Activated naive CD4-positive, alpha-beta T cell treated with anti-CD3 and anti-CD28 coated beads, Interleukin-2, amount 50 U/mL, for 24 hours (primary cell): ENCODE data around the gene TM4SF4.

Experiments
- H3K27ac Mint-ChIP-seq: one replicate; pipeline ENCODE4 v1.8.0; 2021; ENCODE audit warnings: mild to moderate bottlenecking, mixed read lengths
- H3K27me3 Mint-ChIP-seq: one replicate; pipeline ENCODE4 v1.8.0; 2021; ENCODE audit warnings: mixed read lengths
- H3K36me3 Mint-ChIP-seq: one replicate; pipeline ENCODE4 v1.8.0; 2021; ENCODE audit warnings: mixed read lengths
- H3K4me1 Mint-ChIP-seq: one replicate; pipeline ENCODE4 v1.8.0; 2021; ENCODE audit warnings: mixed read lengths
- H3K4me3 Mint-ChIP-seq: one replicate; pipeline ENCODE4 v1.8.0; 2021; ENCODE audit warnings: mild to moderate bottlenecking, mixed read lengths
- H3K9me3 Mint-ChIP-seq: one replicate; pipeline ENCODE4 v1.8.0; 2021; ENCODE audit warnings: mixed read lengths

TM4SF4 gene

DNA sequence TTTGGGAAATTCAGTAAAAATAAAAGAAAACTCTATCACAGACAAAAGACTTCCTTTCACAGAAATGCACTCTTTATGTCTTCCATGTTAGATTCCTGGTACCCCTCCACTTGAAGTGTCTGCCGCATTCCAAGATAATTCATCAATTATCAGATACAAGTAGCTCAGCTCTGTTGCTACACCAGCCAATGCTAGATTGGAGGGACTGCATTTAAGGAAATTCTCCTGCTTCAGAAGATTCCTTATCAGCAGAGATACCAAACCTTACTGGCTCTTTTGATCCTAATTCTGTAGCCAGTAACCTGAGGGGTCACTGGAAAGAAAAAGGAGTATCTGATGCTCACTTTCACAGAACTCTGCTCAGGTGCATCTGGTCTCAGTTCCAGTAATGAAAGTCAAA lies 63.9 kb downstream of the TM4SF4 start:
- no peaks in the 10 kb centered on the region for H3K36me3 Mint-ChIP-seq
- H3K27me3 Mint-ChIP-seq = no peaks in the 10 kb centered on the region
- H3K4me1 Mint-ChIP-seq = no peaks in the 10 kb centered on the region
- H3K9me3 Mint-ChIP-seq = no peaks in the 10 kb centered on the region
- no peak overlapping the region for H3K4me3 Mint-ChIP-seq
- H3K27ac Mint-ChIP-seq = no peak overlapping the region

DNA sequence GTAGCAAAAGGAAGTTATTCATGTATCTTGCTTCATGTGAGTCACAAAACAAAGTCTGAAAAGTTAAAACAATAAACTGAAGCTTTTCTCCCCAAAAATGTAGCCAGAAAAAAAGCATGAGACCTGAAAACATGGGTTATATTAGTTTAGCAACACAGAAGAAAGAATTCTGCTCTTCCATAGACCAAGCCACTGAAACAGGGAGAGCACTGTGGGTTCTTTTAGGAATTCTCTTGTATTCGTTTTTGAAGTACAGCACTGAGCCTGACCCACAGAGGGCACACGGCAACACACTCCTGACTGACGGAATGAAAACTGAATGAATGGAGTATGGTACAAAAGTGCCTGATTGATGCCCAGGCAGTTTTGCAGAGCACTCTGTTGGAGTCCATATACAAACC lies 66.6 kb downstream of the TM4SF4 start:
- Mint-ChIP-seq H3K27me3 (no peaks in the 10 kb centered on the region), H3K36me3 (no peaks in the 10 kb centered on the region), H3K9me3 (no peaks in the 10 kb centered on the region), H3K27ac (no peak overlapping the region), H3K4me1 (no peaks in the 10 kb centered on the region), H3K4me3 (no peak overlapping the region)

DNA sequence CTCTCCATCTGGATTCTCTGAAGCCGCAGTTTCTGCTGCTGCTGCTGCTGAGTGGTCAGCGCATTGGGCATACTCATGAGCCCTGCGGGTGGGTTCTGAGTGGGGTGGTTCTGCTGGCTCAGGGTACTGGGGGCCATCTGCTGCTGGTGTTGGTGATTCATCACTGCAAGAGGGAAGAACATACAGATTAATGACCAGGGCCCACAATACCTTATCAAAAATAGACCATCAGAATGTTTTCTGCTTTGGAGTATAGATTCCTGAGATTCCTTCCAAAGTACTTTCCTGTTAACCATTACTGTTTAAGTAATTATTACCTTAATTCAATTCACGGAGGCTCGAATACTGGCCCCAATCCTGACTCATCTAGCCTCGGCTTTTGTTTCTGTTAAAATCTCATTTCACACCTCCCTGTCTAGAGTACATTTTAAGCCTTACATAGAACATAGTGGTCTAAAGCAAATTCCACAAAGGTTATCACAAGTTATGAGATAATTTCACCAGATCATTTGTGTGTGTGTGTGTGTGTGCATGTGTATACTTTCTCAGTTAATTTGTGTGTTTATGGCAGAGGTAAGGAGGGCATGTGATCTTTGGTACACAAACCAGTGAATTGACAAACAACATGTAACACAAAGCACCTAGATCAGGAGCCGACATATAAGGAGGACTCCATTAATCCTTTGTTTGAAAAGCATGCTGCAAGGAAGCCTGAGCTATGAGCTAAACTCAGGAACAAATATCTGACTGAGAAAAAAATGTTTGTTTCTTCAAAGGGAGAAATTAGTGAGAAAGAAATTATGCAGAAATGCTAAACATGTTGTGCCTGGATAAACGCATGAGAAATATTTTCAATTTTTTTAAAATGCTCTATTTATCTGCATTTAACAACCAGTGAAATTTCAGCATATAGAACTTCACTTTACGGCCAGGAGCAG lies 68.1 kb downstream of the TM4SF4 start:
- no peak overlapping the region for H3K27ac Mint-ChIP-seq
- no peaks in the 10 kb centered on the region for H3K4me1 Mint-ChIP-seq
- peaks cover 3% of the 10 kb centered on the region for H3K27me3 Mint-ChIP-seq
- no peaks in the 10 kb centered on the region for H3K9me3 Mint-ChIP-seq
- H3K36me3 Mint-ChIP-seq = no peaks in the 10 kb centered on the region
- no peak overlapping the region for H3K4me3 Mint-ChIP-seq

DNA sequence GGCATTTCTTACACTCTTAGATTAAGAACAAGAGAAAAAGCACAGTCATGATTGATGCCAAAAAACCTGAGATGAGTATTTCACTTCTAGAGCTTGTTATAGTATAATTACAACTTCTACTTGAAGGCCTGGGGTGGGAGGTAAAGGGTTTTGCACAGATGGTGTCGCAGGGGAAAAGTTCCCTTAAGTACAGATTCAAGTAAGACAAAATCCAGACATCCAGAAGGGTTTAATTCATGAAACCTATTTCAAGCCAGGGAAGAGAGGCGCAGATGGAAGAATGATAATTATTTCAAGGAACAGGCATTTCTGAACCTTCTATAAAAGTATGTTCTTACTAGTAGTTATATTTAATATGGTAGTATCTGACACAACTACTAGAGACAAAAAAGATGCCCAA lies 70.6 kb downstream of the TM4SF4 start:
- H3K27ac Mint-ChIP-seq = no peak overlapping the region
- H3K4me3 Mint-ChIP-seq = no peak overlapping the region
- H3K36me3 Mint-ChIP-seq = no peaks in the 10 kb centered on the region
- H3K4me1 Mint-ChIP-seq = no peaks in the 10 kb centered on the region
- H3K9me3 Mint-ChIP-seq = no peaks in the 10 kb centered on the region
- H3K27me3 Mint-ChIP-seq = peaks cover 8% of the 10 kb centered on the region

DNA sequence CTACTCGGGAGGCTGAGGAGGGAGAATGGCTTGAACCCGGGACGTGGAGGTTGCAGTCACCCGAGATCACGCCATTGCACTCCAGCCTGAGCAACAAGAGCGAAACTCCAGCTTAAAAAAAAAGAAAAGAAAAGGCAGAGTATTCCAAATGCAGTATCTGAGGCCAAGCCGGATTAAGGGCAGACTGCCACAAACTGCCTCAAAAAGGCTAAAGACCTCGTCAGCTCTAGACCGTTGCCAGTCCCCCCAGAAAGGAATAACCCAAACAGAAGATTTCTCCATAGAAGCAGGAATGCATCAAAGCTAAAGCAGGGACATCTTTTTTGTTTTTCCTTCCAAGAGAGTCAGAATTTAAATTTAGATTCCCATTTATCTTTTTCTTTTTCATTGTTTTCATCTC lies 72.9 kb downstream of the TM4SF4 start:
- Mint-ChIP-seq H3K27ac (no peak overlapping the region), H3K27me3 (peaks cover 8% of the 10 kb centered on the region)

DNA sequence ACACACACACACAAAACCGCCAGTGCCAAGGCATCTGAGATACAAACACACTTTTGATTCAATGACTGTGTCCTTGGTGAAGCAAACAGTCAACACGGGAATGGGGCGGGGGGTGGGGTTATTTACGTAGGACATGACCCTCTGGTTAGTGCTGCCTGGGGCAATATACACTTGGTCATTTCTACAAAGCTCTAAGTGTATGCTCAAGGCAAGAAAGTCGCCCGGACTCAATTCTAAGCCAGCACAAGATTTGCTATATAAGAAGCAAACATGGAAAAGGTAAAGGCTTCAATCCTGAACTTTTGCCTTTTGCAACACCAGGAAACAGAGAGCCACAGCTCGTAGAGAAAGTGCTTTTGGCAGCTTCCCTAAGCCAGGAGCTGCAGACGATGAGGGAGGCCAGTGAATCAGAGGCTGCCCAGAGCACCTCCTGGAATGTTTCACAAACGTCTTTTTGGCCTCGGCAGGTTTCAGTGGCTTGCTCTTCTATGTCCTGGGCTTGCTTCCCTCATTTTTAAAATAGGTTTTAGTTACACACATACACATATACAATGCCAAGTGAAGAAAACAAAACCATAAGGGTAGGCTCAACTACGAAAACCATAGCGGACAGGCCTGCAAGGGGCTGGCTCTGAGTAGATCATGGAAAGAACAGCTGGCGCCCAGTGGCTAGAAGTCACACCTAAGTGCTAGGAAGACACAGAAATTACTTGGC lies 73.6 kb downstream of the TM4SF4 start:
- no peak overlapping the region for H3K27ac Mint-ChIP-seq
- peaks cover 8% of the 10 kb centered on the region for H3K27me3 Mint-ChIP-seq
- no peaks in the 10 kb centered on the region for H3K36me3 Mint-ChIP-seq
- no peak overlapping the region for H3K4me3 Mint-ChIP-seq
- no peaks in the 10 kb centered on the region for H3K9me3 Mint-ChIP-seq
- no peaks in the 10 kb centered on the region for H3K4me1 Mint-ChIP-seq

More for the DNA sequence above, 72.9 kb downstream of the TM4SF4 start:
- H3K36me3 Mint-ChIP-seq = no peaks in the 10 kb centered on the region
- H3K4me3 Mint-ChIP-seq = no peak overlapping the region
- H3K9me3 Mint-ChIP-seq = no peaks in the 10 kb centered on the region
- no peaks in the 10 kb centered on the region for H3K4me1 Mint-ChIP-seq

DNA sequence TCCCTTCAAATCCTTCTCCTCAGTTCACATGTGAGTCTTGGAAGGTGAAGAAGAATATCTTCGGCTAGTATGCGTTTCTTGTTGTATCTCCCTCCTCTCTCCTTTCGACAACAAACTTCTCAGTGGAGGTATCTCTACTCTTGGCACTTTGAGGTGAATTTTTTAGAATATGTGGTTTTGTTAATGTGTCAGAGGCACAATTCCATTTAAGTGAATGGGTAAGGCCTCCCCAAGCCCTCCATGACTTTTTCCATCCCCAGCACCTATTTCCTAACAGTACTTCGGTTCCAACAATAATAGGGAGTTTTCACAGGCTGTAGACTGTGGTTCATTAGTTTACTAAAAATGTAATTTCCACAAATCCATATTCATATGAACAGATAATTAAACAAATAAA lies 74.2 kb downstream of the TM4SF4 start:
- no peak overlapping the region for H3K27ac Mint-ChIP-seq
- H3K36me3 Mint-ChIP-seq = no peaks in the 10 kb centered on the region
- H3K9me3 Mint-ChIP-seq = no peaks in the 10 kb centered on the region
- H3K4me1 Mint-ChIP-seq = no peaks in the 10 kb centered on the region
- H3K4me3 Mint-ChIP-seq = no peak overlapping the region
- H3K27me3 Mint-ChIP-seq = peaks cover 8% of the 10 kb centered on the region

DNA sequence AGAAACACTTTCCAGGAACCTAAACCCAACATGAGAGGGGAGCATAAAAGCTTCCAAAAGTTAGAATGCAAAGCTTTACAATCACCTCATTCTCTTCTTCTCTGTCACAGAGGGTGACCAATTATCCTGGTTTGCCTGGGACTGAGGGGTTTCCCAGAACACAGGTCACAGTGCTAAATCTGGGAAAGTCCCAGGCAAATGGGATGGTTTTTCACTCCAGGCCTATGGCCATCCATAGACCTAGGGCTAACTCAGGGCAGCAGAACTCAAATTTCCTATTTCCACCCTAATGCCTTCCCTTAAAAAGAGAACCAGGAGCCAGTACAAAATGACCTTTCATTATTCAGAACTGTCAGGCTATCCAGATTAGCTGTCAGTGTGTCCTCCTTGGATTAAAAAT lies 77.0 kb downstream of the TM4SF4 start:
- no peak overlapping the region for H3K27ac Mint-ChIP-seq
- H3K36me3 Mint-ChIP-seq = no peaks in the 10 kb centered on the region
- peaks cover 14% of the 10 kb centered on the region for H3K27me3 Mint-ChIP-seq
- no peak overlapping the region for H3K4me3 Mint-ChIP-seq
- H3K4me1 Mint-ChIP-seq = no peaks in the 10 kb centered on the region
- H3K9me3 Mint-ChIP-seq = no peaks in the 10 kb centered on the region

DNA sequence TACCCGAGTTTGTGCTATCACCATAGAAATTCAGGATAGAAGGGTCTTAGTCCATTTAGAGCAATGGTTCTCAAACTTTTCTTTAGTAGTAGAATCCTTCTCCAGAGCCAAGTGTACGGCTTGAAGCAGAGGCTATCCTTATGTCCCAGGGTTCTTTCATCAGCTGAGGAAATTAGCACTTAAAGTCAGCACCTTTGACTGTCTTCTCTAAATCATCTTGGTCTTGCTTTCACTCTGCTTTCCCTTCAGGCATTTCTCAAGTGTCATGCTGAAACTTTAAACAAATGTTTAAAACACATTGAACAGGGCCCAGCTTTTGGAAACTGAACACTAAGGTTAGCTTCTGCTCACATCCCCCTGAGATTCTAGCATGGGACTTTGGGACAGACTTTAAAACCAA lies 78.2 kb downstream of the TM4SF4 start:
- Mint-ChIP-seq H3K36me3 (no peaks in the 10 kb centered on the region), H3K4me3 (no peak overlapping the region), H3K4me1 (no peaks in the 10 kb centered on the region), H3K9me3 (no peaks in the 10 kb centered on the region), H3K27me3 (peaks cover 13% of the 10 kb centered on the region), H3K27ac (no peak overlapping the region)
